ENCODE data around the gene MOB3A.

The MOB3A gene

DNA sequence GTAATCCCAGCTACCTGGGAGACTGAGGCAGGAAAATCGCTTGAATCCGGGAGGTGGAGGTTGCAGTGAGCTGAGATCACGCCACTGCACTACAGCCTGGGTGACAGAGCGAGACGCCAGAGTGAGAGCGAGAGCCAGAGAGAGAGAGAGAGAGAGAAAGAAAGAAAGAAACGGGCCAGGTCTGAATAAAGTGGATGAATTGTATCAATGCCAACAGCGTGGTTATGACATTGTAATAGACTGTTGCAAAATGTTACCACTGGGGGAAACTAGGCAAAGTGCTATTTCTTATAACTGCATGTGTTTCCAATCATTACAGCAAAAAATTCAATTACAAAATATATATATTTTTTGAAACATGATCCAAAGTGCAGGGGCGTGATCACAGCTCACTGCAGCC lies 68.8 kb downstream of the MOB3A start:
- H3K4me3 ChIP-seq (ENCODE audit: low read length) = no peak overlapping the region
- H3K9me3 ChIP-seq (ENCODE audit: control insufficient read depth, insufficient read depth, low read length) = peaks cover 2% of the 10 kb centered on the region; the same call in 1 of the 2 replicates
- no CpG with 5 or more reads among the region's 9 CpGs for WGBS (ENCODE audit: insufficient coverage, insufficient read length)
- H3K36me3 ChIP-seq (ENCODE audit: control insufficient read depth, insufficient read depth, low read length) = no peaks in the 10 kb centered on the region
- peaks cover 5% of the 10 kb centered on the region; the same call in 1 of the 2 replicates for H3K4me1 ChIP-seq (ENCODE audit: control insufficient read depth, insufficient read depth, low read length)
- H3K27me3 ChIP-seq (ENCODE audit: control insufficient read depth, insufficient read depth, low read length) = no peaks in the 10 kb centered on the region
- no peak overlapping the region for H3K27ac ChIP-seq (ENCODE audit: low read length)
- no peak for DNase-seq (ENCODE audit: low read depth, low spot score)

DNA sequence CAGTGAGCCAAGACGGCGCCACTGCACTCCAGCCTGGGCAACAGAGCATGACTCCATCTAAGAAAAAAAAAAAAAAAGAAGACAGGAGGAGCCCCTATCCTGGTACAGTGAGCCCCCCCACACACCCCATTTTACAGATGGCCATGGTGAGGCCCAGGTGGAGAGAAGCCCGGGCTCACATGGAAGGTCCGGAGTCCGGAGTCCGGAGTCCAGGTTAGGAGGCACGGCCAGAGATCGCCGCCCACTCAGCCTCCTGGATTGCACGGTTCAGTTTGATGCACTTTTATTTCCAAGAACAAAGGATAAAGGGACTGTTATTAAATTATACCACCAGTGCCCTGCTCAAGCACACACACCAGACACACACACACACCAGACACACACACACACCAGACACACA lies 69.4 kb downstream of the MOB3A start:
- no peak for DNase-seq (ENCODE audit: low read depth, low spot score)
- Histone ChIP-seq H3K27ac (ENCODE audit: low read length) (no peak overlapping the region), H3K4me3 (ENCODE audit: low read length) (no peak overlapping the region), H3K9me3 (ENCODE audit: control insufficient read depth, insufficient read depth, low read length) (peaks cover 2% of the 10 kb centered on the region; the same call in 1 of the 2 replicates), H3K4me1 (ENCODE audit: control insufficient read depth, insufficient read depth, low read length) (peaks cover 5% of the 10 kb centered on the region; the same call in 1 of the 2 replicates), H3K36me3 (ENCODE audit: control insufficient read depth, insufficient read depth, low read length) (no peaks in the 10 kb centered on the region), H3K27me3 (ENCODE audit: control insufficient read depth, insufficient read depth, low read length) (no peaks in the 10 kb centered on the region)
- no CpG with 5 or more reads among the region's 10 CpGs for WGBS (ENCODE audit: insufficient coverage, insufficient read length)

DNA sequence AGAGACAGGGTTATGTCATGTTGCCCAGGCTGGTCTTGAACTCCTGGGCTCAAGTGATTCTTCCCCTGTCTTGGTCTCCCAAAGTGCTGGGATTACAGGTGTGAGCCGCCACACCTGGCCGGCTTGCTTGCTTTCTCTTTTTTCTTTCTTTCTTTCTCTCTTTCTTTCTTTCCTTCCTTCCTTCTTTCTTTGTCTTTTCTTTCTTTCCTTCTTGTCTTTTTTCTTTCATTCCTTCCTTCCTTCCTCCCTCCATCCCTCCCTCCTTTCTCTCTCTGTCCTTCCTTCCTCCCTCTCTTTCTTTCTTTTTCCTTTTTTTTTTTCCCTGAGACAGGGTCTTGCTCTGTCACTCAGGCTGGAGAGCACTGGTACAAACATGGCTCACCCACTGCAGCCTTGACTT lies 73.8 kb downstream of the MOB3A start:
- H3K4me3 ChIP-seq (ENCODE audit: low read length) = no peak overlapping the region
- no CpG with 5 or more reads among the region's 2 CpGs for WGBS (ENCODE audit: insufficient coverage, insufficient read length)

DNA sequence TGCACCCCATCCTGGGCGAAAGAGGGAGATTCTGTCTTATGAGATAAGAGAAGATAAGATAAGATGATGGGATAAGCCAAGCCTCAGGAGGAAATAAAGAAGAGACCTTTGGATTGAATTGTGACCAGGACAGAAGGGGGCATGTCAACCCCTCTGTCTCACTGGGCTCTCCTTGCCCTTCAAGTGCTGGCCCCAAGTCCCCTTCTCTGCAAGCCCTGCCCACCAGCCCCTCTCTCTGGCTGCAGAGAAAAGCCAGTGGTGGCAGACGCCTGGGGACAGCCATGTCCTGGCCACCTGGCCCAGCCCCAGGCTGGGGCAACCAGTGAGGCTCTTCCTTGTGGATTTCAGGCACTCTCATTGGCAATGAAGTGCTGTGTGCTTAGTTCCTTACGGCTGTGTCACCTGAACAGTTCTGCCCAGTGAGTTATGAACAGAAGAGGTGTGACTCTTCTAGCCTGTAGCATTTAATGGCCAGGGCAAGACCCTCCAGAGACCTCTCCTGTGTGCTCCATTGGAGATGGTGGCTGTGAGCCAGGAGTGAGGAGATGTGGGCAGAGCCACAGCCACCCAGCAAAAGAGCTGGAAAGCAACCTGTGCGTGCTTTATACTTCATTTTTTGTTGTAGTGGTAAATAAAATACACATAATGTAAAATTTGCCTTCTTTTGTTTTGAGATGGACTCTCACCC lies 74.5 kb downstream of the MOB3A start:
- H3K27me3 ChIP-seq (ENCODE audit: control insufficient read depth, insufficient read depth, low read length) = no peaks in the 10 kb centered on the region

More for the DNA sequence above, 73.8 kb downstream of the MOB3A start:
- H3K27ac ChIP-seq (ENCODE audit: low read length) = no peak overlapping the region
- no peaks in the 10 kb centered on the region for H3K4me1 ChIP-seq (ENCODE audit: control insufficient read depth, insufficient read depth, low read length)
- no peaks in the 10 kb centered on the region for H3K36me3 ChIP-seq (ENCODE audit: control insufficient read depth, insufficient read depth, low read length)
- no peak for DNase-seq (ENCODE audit: low read depth, low spot score)
- H3K9me3 ChIP-seq (ENCODE audit: control insufficient read depth, insufficient read depth, low read length) = peaks cover 2% of the 10 kb centered on the region; the same call in 1 of the 2 replicates
- no peaks in the 10 kb centered on the region for H3K27me3 ChIP-seq (ENCODE audit: control insufficient read depth, insufficient read depth, low read length)

More for the DNA sequence above, 74.5 kb downstream of the MOB3A start:
- H3K36me3 ChIP-seq (ENCODE audit: control insufficient read depth, insufficient read depth, low read length) = no peaks in the 10 kb centered on the region
- H3K4me1 ChIP-seq (ENCODE audit: control insufficient read depth, insufficient read depth, low read length) = no peaks in the 10 kb centered on the region
- WGBS (ENCODE audit: insufficient coverage, insufficient read length) = no CpG with 5 or more reads among the region's 4 CpGs
- no peak overlapping the region for H3K27ac ChIP-seq (ENCODE audit: low read length)
- H3K4me3 ChIP-seq (ENCODE audit: low read length) = no peak overlapping the region
- no peak for DNase-seq (ENCODE audit: low read depth, low spot score)
- H3K9me3 ChIP-seq (ENCODE audit: control insufficient read depth, insufficient read depth, low read length) = peaks cover 2% of the 10 kb centered on the region; the same call in 1 of the 2 replicates

All from iPS DF 6.9 (cell line).